Stimulated activated CD8-positive, alpha-beta memory T cell treated with anti-CD3 and anti-CD28 coated beads, Interleukin-4, amount 100 ng/mL, for 24 hours (primary cell): ENCODE data around the gene DYNC1I2.
"Not testable (repeated sequence)": the region's sequence is repeated elsewhere in the genome, so short reads cannot be mapped to it uniquely, and the experiment has no call there.

Source experiments
- DNase-seq: peaks from one replicate; pipeline ENCODE4 v3.0.0-alpha.2; 2020; ENCODE audit warnings: low read depth

DYNC1I2 gene

GRCh38 chr2:171718720-171719119, 31.5 kb downstream of the DYNC1I2 start:
- no peak for DNase-seq

GRCh38 chr2:171719660-171720059, 32.4 kb downstream of the DYNC1I2 start:
- DNase-seq = no peak

GRCh38 chr2:171723716-171724683, 36.7 kb downstream of the DYNC1I2 start:
- no peak for DNase-seq

- DNase-seq = no peak
Measured at GRCh38 chr2:171726847-171727450, 39.7 kb downstream of the DYNC1I2 start.

- DNase-seq = no peak
Measured at GRCh38 chr2:171728989-171729951, 42.0 kb downstream of the DYNC1I2 start.

GRCh38 chr2:171729952-171730317, 42.7 kb downstream of the DYNC1I2 start:
- no peak for DNase-seq

GRCh38 chr2:171735991-171736710, 48.9 kb downstream of the DYNC1I2 start:
- DNase-seq = no peak

GRCh38 chr2:171741189-171741588, 53.9 kb downstream of the DYNC1I2 start:
- no peak for DNase-seq

GRCh38 chr2:171742760-171743159, 55.5 kb downstream of the DYNC1I2 start:
- no peak for DNase-seq

- no peak for DNase-seq
Measured at GRCh38 chr2:171745141-171745540, 57.9 kb downstream of the DYNC1I2 start.

GRCh38 chr2:171745806-171746205, 58.5 kb downstream of the DYNC1I2 start:
- DNase-seq = no peak

- DNase-seq = no peak
Measured at GRCh38 chr2:171747371-171747770, 60.1 kb downstream of the DYNC1I2 start.

GRCh38 chr2:171754254-171754939, 67.1 kb downstream of the DYNC1I2 start:
- no peak for DNase-seq

GRCh38 chr2:171758762-171759161, 71.5 kb downstream of the DYNC1I2 start:
- not testable (repeated sequence) for DNase-seq

GRCh38 chr2:171761176-171761575, 73.9 kb downstream of the DYNC1I2 start:
- not testable (repeated sequence) for DNase-seq

- DNase-seq = no peak
Measured at GRCh38 chr2:171762879-171763573, 75.8 kb downstream of the DYNC1I2 start.

- DNase-seq = no peak
Measured at GRCh38 chr2:171763602-171764001, 76.3 kb downstream of the DYNC1I2 start.

GRCh38 chr2:171771463-171771862, 84.2 kb downstream of the DYNC1I2 start:
- no peak for DNase-seq

- DNase-seq = no peak
Measured at GRCh38 chr2:171772373-171772772, 85.1 kb downstream of the DYNC1I2 start.

- DNase-seq = not testable (repeated sequence)
Measured at GRCh38 chr2:171774581-171774980, 87.3 kb downstream of the DYNC1I2 start.
